HL-60 (cell line): Measurements from ENCODE around the gene PRSS27.

Experiments used
- DNase-seq, 2 experiments: peaks; one replicate each; pipeline ENCODE4 v3.0.0-alpha.2; 2010 to 2020; ENCODE audit warnings: low read depth in 1 of 2, low spot score in 1 of 2
- H3K27ac ChIP-seq: fragments of 250-450 bp; sonication (Bioruptor Pico); replicated peaks from 2 replicates; pipeline ENCODE4 v1.5.1; 2020; ENCODE audit warnings: mild to moderate bottlenecking, moderate library complexity
- H3K27me3 ChIP-seq: fragments of 250-450 bp; sonication (Bioruptor Pico); 2 replicates; pipeline ENCODE4 v1.5.1; 2021; ENCODE audit warnings: mild to moderate bottlenecking, moderate library complexity; ENCODE audit not compliant: insufficient read depth, poor library complexity, severe bottlenecking
- H3K4me3 ChIP-seq: replicated peaks from 2 replicates; pipeline ENCODE4 v1.5.1; 2011; ENCODE audit warnings: mild to moderate bottlenecking, control low read depth, low read length; ENCODE audit not compliant: insufficient read depth
- GABPA ChIP-seq: IDR thresholded peaks from 2 replicates; pipeline ENCODE4 v1.6.1; 2012; ENCODE audit warnings: low read depth
- POLR2AphosphoS5 ChIP-seq: IDR thresholded peaks from 2 replicates; pipeline ENCODE4 v1.6.1; 2012; ENCODE audit warnings: low read depth
- SPI1 ChIP-seq: IDR thresholded peaks from 2 replicates; pipeline ENCODE4 v1.6.1; 2012; ENCODE audit warnings: low read depth, mild to moderate bottlenecking, borderline replicate concordance
- TF ChIP-seq, protein P1 (sequence below): IDR thresholded peaks from 2 replicates; pipeline ENCODE4 v1.6.1; 2012; ENCODE audit warnings: low read depth; ENCODE audit not compliant: insufficient replicate concordance
- TF ChIP-seq, protein P2 (sequence below): IDR thresholded peaks from one replicate; pipeline ENCODE4 v1.5.1; 2011; ENCODE audit warnings: low read length, control low read depth, inconsistent platforms; ENCODE audit not compliant: insufficient read depth

The PRSS27 gene

DNA sequence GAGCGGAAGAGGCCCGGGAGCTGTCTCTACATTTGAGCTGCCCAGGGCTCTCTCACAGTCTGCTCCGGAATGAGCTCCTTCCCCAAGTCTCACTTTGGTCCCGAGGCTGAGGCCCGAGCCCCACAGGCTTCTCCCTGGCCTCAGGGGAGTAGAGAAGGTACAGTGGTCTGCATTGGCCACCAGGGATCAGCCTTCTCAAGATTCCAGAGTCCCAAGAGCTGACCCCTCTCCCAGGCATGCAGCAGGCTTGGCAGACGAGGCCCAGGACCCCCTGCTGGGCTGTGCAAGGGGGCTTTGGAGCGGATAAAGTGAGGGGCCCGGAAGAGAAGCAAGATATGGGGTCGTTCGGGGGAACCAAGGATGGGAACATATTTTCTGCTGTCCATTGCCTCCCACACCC lies 3.1 kb downstream of the PRSS27 start:
- H3K4me3 ChIP-seq, result no peak overlapping the region
- TF ChIP-seq, protein P1, sequence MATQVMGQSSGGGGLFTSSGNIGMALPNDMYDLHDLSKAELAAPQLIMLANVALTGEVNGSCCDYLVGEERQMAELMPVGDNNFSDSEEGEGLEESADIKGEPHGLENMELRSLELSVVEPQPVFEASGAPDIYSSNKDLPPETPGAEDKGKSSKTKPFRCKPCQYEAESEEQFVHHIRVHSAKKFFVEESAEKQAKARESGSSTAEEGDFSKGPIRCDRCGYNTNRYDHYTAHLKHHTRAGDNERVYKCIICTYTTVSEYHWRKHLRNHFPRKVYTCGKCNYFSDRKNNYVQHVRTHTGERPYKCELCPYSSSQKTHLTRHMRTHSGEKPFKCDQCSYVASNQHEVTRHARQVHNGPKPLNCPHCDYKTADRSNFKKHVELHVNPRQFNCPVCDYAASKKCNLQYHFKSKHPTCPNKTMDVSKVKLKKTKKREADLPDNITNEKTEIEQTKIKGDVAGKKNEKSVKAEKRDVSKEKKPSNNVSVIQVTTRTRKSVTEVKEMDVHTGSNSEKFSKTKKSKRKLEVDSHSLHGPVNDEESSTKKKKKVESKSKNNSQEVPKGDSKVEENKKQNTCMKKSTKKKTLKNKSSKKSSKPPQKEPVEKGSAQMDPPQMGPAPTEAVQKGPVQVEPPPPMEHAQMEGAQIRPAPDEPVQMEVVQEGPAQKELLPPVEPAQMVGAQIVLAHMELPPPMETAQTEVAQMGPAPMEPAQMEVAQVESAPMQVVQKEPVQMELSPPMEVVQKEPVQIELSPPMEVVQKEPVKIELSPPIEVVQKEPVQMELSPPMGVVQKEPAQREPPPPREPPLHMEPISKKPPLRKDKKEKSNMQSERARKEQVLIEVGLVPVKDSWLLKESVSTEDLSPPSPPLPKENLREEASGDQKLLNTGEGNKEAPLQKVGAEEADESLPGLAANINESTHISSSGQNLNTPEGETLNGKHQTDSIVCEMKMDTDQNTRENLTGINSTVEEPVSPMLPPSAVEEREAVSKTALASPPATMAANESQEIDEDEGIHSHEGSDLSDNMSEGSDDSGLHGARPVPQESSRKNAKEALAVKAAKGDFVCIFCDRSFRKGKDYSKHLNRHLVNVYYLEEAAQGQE, result no peak
- TF ChIP-seq GABPA, result no peak
- no peak for TF ChIP-seq SPI1
- no peak for TF ChIP-seq POLR2AphosphoS5
- TF ChIP-seq, protein P2, sequence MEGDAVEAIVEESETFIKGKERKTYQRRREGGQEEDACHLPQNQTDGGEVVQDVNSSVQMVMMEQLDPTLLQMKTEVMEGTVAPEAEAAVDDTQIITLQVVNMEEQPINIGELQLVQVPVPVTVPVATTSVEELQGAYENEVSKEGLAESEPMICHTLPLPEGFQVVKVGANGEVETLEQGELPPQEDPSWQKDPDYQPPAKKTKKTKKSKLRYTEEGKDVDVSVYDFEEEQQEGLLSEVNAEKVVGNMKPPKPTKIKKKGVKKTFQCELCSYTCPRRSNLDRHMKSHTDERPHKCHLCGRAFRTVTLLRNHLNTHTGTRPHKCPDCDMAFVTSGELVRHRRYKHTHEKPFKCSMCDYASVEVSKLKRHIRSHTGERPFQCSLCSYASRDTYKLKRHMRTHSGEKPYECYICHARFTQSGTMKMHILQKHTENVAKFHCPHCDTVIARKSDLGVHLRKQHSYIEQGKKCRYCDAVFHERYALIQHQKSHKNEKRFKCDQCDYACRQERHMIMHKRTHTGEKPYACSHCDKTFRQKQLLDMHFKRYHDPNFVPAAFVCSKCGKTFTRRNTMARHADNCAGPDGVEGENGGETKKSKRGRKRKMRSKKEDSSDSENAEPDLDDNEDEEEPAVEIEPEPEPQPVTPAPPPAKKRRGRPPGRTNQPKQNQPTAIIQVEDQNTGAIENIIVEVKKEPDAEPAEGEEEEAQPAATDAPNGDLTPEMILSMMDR, result no peak
- no peaks in the 10 kb centered on the region for H3K27me3 ChIP-seq
- DNase-seq, result no peak
- no peak overlapping the region for H3K27ac ChIP-seq

DNA sequence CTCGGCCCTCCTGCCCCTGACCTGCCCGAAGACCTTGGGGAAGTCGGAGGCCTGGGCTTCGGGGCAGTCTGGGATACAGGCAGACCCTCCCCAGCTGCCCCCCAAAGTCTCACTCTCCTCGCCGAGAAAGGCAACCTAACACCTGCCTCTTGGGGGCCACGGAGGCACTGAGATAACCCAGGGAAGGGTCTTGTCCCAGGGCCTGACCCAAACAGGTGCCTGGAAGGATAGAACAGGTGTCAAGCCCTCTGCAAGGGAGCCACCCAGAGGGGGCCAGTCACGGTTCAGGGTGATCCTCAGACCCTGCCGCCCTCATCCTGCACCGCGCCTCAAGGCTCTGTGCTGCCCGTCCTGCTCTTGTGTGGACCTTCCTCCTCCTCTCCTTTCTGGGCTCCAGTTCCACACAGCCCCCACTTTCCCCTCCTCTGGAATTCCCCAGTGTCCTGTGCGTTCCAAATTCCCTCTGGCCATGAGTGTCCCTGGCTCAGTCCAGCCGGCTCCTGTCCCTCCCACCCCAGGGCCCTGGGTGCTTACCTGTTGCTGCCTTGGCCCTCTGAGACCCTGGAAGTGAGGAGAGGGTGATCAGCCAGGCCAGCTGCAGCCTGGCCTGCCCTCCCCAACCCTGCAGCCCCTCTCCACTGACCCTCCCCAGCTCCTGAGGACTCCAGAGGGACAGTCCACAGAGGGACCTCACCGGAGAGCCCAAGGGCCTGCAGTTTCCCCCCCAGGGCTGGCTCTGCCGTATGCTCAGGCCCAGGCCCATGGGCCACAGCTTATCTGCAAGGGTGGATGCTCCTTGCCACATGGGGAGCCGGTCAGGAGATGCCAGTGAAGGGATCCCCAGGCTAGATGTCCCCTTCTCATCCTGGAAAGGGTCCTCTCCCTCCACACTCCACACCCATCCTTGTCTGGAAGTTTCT lies 3.8 kb downstream of the PRSS27 start:
- DNase-seq, result no peak
- Histone ChIP-seq H3K27ac (no peak overlapping the region), H3K4me3 (no peak overlapping the region), H3K27me3 (no peaks in the 10 kb centered on the region)
- TF ChIP-seq, protein P2, result no peak
- no peak for TF ChIP-seq SPI1
- no peak for TF ChIP-seq GABPA
- TF ChIP-seq, protein P1, result no peak
- no peak for TF ChIP-seq POLR2AphosphoS5

DNA sequence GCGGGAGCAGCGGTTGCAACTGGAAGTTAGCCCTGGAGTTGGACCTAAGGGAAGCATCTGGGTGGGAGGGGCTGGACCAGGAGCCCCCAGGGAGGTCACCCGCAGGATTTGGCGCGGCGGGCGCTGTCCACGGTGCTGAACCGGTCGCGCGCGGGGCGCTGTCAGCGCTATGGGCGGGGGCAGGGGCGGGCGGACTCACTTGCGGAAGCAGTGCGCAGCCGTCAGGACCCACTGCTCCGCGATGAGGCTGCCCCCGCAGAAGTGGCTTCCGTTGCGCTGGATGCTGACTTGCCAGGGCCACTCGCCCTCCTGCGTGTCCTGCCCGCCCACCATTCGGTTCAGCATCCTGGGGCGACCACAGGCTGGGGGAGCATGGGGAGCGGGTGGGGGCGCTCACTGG lies 4.5 kb downstream of the PRSS27 start:
- TF ChIP-seq SPI1, result no peak
- TF ChIP-seq, protein P1, result peak; percentile 98
- TF ChIP-seq, protein P2, result no peak
- Histone ChIP-seq H3K27me3 (no peaks in the 10 kb centered on the region), H3K4me3 (no peak overlapping the region), H3K27ac (no peak overlapping the region)
- DNase-seq, result peak; percentile 60 to 73
